GM19397 (cell line): ENCODE data around the gene IGSF23.
"Not testable (repeated sequence)": the region's sequence is repeated elsewhere in the genome, so short reads cannot be mapped to it uniquely, and the experiment has no call there.

Experiments
- ATAC-seq: cut with Tn5 transposase; IDR thresholded peaks from one replicate; pipeline ENCODE4 v1.9.1; 2021; ENCODE audit warnings: mild to moderate bottlenecking, moderate library complexity; ENCODE audit not compliant: unreplicated experiment

The IGSF23 gene

DNA sequence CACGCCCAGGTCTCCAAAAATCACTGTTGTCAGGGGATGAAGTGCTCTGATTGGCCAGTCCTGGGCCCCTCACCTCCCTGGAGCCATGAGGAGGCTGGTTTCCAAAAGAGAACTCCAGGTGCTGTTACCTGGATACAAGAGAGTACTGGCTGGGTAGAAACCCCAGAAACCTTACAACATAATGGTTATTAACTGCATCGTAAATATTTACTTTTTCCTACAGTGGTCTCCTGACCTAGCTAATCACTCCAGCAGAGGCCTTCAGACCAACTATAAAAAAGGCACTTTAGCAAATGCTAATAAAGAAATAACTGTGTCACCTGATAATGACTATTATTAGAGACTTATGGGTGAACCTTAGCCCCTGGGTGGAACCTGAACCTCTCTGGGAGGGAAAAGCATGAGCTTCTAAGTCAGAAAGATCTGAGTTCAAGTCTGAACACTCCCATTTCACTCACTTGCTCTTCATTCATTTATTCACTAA, 1.5 kb upstream of the IGSF23 start:
- no peak for ATAC-seq

DNA sequence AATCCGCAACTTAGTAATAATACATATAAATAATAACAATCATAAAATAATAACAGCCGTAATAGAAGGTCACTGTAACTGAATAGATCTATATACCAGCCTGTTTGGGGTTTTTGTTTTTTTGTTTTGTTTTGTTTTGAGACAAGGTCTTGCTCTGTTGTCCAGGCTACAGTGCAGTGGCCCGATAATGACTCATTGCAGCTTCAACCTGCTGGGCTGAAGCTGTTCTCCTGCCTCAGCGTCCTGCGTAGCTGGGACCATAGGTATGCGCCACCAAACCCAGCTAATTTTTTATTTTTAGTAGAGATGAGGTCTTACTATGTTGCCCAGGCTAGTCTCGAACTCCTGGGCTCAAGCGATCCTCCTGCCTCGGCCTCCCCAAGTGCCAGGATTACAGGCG, 950 bp downstream of the IGSF23 start:
- ATAC-seq: no peak

DNA sequence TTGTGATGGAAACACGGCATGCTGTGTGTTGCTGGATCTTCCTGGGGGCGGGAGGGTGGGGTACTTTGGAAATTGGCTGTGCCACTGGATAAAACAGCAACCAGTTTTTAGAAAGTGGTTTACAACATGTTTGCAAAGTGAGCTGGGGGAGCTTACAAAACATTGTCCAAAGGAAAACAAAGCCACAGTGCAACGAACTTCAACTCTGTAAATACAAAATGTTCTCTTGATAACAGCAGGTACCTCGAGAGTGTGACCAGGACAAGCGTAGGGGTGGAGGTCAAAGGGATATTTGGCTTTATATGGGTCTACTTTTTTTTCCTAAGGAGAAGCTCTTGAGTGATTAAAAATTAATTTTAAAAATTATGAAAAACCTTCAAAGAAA, 2.5 kb downstream of the IGSF23 start:
- no peak for ATAC-seq

DNA sequence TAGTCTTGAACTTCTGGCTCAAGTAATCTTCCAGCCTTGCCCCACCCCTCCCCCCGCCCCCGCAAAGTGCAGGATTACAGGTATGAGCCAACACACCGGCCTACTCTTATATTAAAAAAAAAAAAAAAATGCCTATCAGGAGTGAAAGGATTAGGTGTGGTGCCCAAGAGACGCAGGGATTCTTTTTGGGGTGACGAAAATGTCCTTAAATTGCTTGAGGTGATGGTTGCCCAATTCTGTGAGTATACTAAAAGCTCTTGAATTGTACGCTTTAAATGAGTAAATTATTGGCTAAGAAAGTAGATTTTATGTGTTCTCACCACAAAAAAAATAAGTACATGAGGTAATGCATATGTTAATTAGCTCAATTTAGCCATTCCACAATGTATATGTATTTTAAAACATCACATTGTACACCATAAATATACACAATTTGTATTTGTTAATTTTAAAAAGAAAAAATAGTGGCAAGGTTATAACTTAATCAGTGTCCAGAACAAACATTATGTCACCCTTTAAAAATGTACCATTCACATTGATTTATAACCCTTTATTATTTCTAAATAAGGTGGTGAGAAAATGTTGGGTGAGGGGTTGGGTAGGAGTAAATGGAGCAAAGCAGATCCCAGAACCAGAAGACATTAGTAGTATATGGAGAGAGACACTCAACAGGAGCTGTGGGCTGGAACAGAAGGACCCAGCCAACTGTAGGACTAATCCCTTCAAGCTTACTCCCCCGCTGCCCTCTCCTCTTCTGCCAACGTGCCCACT, 3.9 kb downstream of the IGSF23 start:
- no peak for ATAC-seq

DNA sequence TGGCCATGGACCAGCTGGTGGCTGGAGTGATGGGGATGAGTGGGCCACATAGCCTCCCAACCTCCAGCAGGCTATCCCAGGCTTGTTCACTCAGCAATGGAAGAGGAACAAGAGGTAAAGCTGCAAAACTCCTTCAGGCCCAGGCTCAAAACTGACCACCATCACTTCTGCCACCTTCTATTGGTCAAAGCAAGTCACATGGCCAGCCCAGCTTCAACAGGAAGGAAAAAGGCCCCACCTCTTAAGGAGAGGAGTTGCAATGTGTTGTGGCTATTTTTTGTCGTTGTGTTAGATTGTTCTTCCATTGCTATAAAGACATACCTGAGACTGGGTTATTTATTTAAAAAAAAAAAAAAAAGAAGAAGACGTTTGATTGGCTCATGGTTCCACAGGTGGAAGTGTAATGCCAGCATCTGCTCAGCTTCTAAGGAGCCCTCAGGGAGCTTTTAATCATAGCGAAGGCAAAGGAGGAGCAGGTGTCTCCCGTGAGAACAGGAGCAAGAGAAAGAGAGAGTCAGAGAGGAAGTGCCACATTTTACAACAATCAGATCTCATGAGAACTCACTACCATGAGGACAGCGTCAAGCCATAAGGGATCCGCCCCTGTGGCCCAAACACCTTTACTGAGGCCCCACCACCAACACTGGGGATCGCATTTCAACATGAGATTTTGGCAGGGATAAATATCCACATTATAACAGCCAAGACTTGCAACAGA, 5.4 kb downstream of the IGSF23 start:
- ATAC-seq: no peak

DNA sequence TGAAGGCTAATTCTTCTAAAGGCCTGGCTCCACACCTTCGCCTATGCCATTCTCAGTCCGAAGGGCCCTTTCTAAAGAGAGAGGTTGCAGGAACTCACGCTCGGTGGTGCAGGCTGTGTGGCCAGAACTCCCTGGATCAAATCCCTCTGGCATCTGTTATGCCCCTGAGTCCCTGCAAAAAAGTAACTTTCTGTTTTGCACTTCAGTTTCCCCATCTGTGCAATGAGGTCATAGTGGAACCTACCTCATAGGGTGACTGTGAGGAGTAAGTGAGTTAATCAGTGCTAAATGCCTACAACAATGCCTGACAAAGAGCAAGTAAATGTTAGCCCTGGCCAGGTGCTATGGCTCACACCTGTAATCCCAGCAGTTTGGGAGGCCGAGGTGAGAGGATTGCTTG, 7.3 kb downstream of the IGSF23 start:
- ATAC-seq: no peak

DNA sequence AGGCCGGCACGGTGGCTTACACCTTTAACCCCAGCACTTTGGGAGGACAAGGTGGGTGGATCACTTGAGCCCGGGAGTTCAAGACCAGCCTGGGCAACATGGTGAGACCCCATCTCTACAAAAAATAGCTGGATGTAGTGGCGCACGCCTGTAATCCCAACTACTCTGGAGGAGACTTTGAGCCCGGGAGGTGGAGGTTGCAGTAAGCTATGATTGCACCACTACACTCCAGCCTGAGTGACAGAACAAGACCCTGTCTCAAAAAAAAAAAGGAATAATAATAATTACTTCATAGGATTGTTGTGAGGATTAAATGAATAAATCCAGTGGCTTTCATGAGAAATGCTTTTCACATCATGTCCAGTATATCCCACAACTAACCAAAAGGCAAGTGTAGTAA, 8.0 kb downstream of the IGSF23 start:
- ATAC-seq: no peak

DNA sequence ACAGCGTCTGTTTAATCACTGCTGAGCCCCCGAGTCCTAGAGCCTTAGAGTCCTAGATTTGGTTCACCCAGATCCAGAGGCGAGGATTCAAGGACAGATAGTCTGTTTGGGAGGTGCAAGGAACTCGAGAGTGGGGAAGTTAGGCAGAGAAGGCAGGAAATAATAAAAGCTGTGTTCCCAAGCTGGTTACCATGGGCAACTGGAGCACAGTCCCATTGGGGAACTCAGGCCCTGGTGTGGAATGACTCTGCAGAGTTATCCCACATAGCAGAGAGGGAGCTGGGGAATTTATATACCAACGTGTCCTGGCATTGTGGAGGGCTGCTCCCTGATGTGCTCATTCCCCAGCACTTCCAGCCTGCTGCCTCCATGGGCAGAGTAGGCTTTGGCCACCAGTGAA, 9.7 kb downstream of the IGSF23 start:
- ATAC-seq: no peak

DNA sequence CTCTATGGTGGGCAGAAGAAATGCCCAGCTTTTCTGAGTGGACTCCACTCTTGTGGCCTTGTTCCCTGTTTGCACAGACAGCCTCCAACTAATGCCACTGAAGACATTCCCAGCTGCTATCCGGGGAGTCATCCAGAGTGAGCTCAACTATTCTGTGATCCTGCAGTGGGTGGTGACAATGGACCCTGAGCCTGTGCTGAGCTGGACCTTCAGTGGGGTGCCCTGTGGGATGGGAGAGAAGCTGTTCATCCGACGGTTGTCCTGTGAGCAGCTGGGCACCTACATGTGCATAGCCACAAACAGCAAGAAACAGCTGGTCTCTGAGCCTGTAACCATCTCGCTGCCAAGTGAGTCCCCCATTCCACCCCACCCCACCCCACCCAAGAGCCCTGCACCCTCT, 10.3 kb downstream of the IGSF23 start:
- no peak for ATAC-seq

DNA sequence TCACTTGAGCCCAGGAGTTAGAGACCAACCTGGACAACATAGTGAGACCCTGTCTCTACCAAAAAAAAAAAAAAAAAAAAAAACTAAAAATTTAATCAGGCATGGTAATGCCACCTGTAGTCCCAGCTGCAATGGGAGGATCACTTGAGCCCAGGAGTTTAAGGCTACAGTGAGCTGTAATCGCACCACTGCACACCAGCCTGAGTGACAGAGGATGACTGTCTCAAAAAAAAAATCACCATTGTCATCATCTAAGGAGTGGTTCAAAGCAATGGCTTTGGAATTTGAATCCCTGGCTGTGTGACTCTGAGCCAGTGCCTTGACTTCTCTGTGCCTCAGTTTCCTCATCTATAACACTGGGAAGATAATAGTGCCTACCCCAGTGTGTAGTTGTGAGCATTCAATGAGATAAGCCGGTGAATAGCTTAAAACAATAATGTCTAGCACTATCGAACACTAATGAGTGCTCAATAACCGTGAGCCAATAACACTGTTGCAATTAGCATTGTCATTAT, 11.5 kb downstream of the IGSF23 start:
- no peak for ATAC-seq

DNA sequence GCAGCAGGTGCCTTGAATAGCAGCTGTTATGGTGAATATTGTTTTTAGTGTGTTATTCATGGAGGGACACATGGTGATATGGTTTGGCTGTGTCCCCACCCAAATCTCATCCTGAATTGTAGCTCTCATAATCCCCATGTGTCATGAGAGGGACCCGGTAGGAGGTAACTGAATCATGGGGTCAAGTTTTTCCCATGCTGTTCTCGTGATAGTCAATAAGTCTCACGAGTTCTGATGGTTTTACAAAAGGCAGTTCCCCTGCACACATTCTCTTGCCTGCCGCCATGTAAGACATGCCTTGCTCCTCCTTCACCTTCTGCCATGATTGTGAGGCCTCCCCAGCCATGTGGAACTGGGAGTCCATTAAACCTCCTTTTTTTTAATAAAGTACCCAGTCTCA, 12.3 kb downstream of the IGSF23 start:
- not testable (repeated sequence) for ATAC-seq

DNA sequence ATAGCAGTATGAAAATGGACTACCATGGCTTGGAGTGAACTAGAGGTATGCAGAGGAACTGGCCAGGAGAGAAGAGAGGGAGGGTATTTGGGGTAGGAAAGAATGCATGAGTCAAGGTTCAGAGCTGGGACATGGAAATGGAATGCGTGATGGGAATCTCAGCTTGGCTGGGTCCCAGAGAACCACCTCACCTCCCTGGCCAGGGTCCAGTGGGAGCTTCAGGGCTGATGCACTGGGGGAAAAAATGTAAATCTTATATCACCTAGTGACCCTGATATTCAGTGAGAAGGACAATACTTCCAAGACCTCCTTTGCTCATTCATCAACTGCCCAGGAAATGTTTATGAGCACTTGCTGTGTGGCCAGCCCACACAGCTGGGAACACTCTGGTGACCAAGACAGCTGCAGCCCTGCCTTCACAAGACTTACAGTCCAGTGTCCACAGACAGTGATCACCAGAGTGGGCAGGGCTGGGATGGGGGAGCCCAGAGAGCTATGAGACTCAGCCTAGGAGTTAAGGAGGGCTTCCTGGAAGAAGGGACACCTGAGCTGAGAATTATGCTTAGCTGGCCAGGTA, 12.8 kb downstream of the IGSF23 start:
- no peak for ATAC-seq

DNA sequence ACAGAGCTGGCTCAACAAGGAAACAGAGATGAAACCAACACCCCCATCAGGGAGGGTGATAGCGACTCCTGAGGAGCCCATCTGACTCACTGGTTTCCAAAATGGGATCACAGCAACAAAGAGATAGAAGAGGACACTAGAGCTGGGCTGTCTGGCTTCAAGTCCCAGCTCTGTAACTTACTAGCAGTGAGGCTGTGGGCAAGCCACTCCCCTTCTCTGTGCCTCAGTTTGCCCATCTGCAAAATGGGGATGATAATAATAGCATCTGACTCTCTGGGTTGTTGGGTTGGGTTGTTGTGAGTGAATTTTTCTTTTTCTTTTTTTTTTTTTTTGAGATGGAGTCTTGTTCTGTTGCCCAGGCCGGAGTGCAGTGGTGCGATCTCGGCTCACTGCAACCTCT, 14.3 kb downstream of the IGSF23 start:
- no peak for ATAC-seq

DNA sequence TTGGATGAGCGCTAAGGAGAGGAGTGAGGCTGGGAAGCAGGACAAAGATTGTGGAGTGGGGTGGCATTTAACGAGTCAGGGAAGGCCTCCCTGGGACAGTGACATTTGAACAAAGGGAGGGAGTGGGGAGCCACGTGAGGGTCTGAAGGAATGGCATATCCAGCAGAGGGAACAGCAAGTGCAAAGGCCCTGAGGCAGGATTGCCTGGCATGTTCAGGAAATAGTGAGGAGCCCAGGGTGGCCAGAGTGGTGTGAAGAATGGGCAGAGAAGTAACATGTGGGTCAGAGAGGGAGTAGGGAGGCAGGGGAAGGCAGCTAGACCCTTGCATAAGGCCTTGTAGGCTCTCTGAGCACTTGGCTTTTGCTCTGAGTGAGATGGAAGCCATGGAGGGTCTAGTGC, 15.4 kb downstream of the IGSF23 start:
- ATAC-seq: no peak

DNA sequence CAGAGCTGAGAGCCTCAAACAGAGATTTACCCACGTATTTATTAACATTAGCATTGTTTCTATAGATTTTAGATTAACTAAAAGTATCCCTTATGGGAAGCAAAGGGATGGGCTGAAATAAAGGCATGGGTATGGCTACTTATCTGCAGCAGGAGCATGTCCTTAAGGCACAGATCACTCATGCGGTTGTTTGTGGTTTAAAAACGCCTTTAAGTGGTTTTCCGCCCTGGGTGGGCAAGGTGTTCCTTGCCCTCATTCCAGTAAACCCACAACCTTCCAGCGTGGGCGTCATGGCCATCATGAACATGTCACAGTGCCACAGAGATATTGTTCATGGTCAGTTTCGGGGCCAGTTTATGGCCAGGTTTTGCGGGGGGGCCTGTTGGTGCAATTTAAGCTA, 18.2 kb downstream of the IGSF23 start:
- not testable (repeated sequence) for ATAC-seq

DNA sequence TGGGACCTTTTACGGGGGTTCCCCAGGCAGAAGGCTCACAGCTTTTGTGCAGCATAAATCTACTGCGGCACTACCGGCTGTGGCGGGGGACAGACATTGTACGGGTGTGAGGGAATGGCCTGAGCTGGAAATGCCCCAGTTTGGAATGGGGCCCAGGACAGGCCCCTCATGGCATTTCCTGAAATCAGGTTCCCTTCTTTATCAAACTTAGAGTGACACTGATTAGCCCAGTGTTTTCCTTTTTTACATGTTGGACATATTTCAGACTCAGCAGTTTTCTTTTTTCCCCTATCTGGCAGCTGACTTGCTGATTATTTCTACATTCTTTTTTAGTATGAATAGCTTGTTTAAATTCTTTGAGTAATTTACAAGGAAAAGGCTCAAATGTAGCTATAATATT, 20.7 kb downstream of the IGSF23 start:
- ATAC-seq: not testable (repeated sequence)

DNA sequence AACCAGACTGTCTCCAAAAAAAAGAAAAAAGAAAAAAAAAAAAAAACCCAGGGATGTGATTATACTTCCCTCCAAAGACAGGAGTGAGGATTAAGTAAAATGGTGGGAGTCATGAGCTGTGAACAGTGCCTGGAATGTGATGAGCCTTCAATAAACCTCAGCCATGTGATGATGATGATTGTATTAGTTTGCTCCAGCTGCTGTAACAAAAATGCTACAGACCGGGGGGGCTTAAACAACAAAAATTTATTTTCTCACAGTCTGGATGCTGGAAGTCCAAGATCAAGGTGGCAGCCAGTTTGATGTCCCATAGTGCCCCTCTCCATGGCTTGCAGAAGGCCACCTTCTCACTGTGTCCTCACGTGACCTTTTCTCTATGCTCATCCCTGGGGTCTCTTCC, 21.4 kb downstream of the IGSF23 start:
- ATAC-seq: no peak

DNA sequence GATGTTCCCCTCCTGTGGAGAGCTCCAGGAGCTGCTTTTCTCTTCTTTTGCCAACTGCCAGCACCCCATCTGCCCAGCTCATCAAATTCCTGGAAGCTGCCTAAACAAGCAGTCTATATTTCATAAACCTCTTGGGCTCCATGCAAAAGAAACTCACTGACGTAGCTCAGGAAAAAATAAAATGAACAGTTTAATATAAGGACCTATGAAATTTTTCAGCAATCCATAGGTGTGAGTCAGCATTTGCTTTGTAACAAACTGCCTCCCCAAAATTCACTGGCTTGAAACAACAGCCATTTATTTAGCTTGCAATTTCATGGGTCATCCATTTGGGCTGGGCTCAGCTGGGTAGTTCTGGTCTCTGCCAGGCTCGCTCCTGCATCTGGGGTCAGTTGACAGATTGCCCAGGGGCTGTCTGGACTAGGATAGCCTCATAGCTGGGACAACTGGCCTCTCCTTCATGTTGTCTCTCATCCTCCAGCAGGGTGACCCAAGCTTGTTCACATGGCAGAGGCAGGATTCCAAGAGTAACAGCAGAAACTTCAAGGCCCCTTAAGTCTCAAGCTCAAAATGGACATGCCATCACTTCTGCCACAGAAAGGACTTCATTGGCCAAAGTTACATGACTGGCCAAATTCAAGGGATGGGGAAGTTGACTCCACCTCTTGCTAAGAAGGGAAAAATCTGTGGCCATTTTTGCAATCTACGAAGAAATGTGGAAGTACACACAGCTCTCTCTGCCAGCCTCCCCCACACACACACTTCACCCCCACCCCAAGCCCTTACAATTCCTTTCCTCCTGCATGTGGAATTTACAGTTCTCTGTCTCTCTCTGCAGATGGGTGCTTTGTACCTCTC, 22.4 kb downstream of the IGSF23 start:
- no peak for ATAC-seq

DNA sequence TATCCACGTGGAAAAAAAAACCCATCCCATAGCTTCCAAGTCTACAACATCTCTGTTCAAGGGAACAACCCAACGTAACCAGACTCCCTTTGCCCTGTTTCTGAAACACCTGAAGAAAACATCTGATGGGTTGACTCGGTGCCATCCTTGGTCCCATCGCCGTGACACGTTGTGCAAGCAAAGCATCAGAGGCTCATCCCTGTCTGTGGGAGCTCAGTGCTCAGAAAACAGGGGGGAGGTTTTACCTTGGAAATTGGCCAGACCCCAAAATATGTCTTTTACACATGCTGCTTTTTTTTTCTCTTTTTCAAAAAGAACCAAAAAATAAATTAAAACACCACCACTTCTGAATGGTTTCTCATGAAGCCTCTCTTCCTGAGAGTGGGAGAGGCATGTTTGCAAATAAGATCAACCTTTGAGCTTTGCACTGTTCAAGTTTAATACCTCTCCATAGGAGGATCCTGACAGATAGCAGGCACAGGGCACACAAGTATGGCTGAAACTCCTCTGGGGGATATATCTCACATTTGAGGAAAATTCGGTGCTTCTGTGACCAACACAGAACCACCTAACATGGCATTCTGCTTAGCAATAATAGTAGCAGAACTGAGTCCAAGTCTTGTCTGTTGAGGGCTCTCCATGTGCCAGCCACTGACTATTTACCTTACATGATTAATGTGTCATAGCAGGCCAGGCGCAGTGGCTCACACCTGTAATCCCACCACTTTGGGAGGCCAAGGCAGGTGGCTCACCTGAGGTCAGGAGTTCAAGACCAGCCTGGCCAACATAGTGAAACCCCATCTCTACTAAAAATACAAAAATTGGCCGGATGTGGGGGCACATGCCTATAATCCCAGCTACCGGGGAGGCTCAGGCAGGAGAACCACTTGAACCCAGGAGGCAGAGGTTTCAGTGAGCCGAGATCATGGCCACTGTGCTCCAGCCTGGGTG, 23.4 kb downstream of the IGSF23 start:
- no peak for ATAC-seq

DNA sequence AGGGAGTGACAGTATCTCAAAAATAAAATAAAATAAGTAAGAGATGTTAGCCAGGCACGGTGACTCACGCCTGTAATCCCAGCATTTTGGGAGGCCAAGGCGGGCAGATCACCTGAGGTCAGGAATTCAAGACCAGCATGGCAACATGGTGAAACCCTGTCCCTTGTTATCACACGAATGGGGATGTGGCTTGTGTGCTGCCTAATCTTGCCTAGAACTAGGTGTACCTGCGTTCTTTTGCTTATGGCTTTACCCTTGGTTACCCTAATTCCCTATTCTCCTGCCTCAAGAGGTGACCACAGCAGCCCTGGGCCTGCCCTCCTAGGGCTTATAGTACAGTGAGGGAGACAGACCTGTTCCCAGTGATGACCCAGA, 24.0 kb downstream of the IGSF23 start:
- no peak for ATAC-seq
